HG03439 (cell line): ENCODE data around the gene GPRIN3.
"Not testable (repeated sequence)": the region's sequence is repeated elsewhere in the genome, so short reads cannot be mapped to it uniquely, and the experiment has no call there.

Source experiments
- ATAC-seq: cut with Tn5 transposase; IDR thresholded peaks from one replicate; pipeline ENCODE4 v1.9.1; 2021; ENCODE audit warnings: mild to moderate bottlenecking, moderate library complexity; ENCODE audit not compliant: unreplicated experiment

GPRIN3 gene

GRCh38 chr4:89314291-89314690, 6.7 kb upstream of the GPRIN3 start:
- ATAC-seq = no peak

DNA sequence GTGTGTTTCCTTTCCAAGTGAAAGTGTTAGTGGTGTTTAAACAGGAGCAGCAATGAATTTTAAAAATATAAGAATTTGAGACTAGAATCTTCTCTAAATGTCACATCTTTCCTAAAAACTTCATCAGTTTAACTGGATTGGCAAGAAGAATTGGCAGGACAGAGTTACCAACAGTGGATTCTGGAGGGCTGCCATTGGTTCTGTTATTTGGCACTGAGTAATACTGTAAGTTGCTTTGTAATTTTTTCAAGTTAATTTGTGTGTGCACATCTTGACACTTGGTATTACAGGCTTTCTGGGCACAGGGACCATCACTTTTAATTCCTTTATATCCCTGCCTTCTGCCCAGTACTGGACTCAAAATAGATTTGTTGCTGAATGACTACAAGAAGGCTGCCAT, 4.5 kb upstream of the GPRIN3 start:
- ATAC-seq = no peak

DNA sequence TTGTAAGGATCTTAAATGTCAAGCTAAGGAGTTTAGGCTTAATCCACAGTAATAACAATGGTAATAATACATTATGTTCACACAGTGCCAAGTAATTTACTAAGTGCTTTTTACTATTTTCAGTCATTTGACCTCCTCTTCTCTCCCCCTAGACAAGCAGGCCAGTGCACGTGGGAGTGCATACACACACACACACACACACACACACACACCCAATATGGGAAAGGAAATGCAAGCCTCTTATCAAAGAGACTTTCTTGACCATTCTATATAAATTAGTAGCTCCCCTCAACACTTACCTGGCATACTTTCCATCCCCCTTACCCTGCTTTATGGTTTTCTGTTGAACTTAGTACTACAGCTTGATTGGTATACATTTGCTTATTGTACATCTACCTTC, 3.8 kb upstream of the GPRIN3 start:
- no peak for ATAC-seq

- not testable (repeated sequence) for ATAC-seq
Observed at GRCh38 chr4:89309154-89309553, 1.6 kb upstream of the GPRIN3 start.

- ATAC-seq = no peak
Observed at GRCh38 chr4:89308161-89308500, 531 bp upstream of the GPRIN3 start.

- ATAC-seq = no peak
Observed at GRCh38 chr4:89307178-89307445, 488 bp downstream of the GPRIN3 start.

DNA sequence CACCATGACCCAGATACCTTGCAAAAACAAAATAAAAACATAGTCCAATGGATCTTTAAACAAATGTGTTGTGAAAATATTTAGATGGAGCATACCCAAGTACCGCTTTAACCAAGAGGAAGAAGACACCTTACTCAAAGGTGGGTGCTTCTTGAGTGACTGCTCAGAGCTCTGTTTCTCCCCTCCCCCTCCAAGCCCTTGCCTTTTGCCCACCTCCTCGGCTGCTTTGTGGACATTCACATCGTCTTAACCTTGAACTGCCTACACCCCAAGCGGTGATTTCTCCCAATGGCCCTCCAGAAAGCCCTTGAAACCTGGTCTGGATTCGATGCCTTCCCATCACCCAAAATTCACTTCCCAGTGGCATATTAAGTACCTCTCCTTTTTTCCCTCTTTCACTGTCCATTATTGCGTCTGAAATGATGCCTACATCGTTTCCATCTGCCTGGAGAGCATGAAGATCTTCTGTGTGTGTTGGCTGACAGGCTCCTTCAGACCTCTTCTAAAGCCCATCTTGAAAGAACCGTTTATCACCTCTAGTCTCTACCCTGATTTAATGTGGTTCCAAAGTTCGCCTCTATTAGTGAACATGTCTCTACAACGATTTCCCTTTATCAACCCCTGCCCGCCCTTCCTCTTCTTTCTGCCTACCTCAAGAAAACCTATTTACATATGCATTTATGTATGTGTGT, 968 bp downstream of the GPRIN3 start:
- ATAC-seq = no peak

GRCh38 chr4:89305712-89306437, 1.7 kb downstream of the GPRIN3 start:
- no peak for ATAC-seq

DNA sequence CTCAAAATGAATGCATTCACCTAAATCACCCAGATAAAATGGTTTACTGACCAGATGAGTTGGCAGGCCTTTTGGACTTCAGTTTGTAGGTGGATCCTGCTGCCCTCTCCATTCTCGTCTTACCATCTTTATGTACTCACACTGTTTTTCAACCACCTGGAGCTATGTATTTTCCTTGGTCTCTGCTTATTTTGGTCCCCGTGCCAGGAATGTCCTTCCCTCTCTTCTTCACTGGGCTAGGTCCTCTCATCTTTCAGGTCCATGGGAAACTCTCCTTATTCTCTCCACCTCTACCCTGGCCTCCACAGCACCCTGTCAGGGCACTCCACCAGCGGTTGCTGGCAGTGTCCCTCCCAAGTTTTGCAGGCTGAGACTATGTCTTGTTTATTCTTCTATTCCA, 2.6 kb downstream of the GPRIN3 start:
- ATAC-seq = no peak

GRCh38 chr4:89303814-89304388, 3.7 kb downstream of the GPRIN3 start:
- no peak for ATAC-seq

GRCh38 chr4:89303177-89303576, 4.4 kb downstream of the GPRIN3 start:
- ATAC-seq = no peak

GRCh38 chr4:89301902-89302301, 5.7 kb downstream of the GPRIN3 start:
- no peak for ATAC-seq

- ATAC-seq = no peak
Observed at GRCh38 chr4:89301003-89301402, 6.6 kb downstream of the GPRIN3 start.

- ATAC-seq = no peak
Observed at GRCh38 chr4:89300499-89300898, 7.1 kb downstream of the GPRIN3 start.

GRCh38 chr4:89300060-89300459, 7.5 kb downstream of the GPRIN3 start:
- no peak for ATAC-seq

DNA sequence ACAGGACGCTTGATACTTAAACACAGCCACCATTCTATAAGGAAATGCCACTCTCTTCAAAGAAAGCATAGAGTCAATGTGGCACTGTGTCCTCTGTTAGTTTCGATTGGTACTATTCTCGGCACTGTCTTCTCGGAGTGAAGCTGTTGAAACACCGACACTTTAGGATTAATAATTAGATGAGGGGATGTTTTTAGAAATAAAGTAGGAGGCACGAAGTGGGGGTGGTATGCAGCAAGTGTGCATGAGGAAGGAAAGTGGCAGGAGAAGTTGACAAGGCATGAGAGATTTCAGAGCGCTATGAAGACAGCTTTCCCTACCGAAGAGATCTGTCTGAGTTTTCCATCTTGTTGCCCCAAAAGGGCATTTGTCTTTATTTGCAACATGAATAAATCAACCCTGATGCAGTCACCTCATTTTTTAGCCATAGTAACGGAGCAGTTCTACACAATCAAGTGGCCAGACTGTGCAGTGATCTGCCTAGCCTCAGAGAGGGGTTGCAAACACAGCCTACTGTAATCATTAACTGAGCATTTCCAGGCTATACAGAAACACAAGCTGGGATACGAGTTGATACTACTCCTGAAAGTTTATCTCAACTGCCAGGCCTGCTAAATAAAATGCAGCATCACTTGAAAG, 8.3 kb downstream of the GPRIN3 start:
- no peak for ATAC-seq

- ATAC-seq = no peak
Observed at GRCh38 chr4:89298788-89299152, 8.8 kb downstream of the GPRIN3 start.

- ATAC-seq = no peak
Observed at GRCh38 chr4:89298155-89298554, 9.4 kb downstream of the GPRIN3 start.

GRCh38 chr4:89296896-89297295, 10.7 kb downstream of the GPRIN3 start:
- ATAC-seq = no peak

- ATAC-seq = no peak
Observed at GRCh38 chr4:89296399-89296798, 11.2 kb downstream of the GPRIN3 start.

- ATAC-seq = no peak
Observed at GRCh38 chr4:89295415-89295927, 12.1 kb downstream of the GPRIN3 start.
